WI38 (cell line): ENCODE results near the gene HNRNPA2B1.

Experiments
- H3K4me3 ChIP-seq: 2 replicates; pipeline ENCODE4 v1.5.1; 2011; ENCODE audit warnings: low read depth, mild to moderate bottlenecking, control low read depth, low read length
- CTCF ChIP-seq: IDR thresholded peaks from 2 replicates; pipeline ENCODE4 v1.5.1; 2012; ENCODE audit warnings: low read depth, mild to moderate bottlenecking, control low read depth, low read length

The HNRNPA2B1 gene

GRCh38 chr7:26200444-26201246 lies at the start of gene HNRNPA2B1:
Gene HNRNPA2B1, minus strand, starts transcription at chr7:26200746. Its CDS starts 169 bp downstream, at chr7:26200577.
- peak within 1 kb of the TSS; percentile 100 for H3K4me3 ChIP-seq
- TF ChIP-seq CTCF = no peak

- H3K4me3 ChIP-seq = no peak overlapping the region
- TF ChIP-seq CTCF = no peak
These were observed 49.7 kb upstream of the HNRNPA2B1 start for GRCh38 chr7:26250239-26250638.

- no peak for TF ChIP-seq CTCF
- H3K4me3 ChIP-seq = no peak overlapping the region
These were observed 44.6 kb upstream of the HNRNPA2B1 start for GRCh38 chr7:26245150-26245549.

GRCh38 chr7:26238032-26238431 lies 37.5 kb upstream of the HNRNPA2B1 start:
- no peak overlapping the region for H3K4me3 ChIP-seq
- no peak for TF ChIP-seq CTCF

- no peak overlapping the region for H3K4me3 ChIP-seq
- no peak for TF ChIP-seq CTCF
These were observed 36.7 kb upstream of the HNRNPA2B1 start for GRCh38 chr7:26237035-26237807.

- TF ChIP-seq CTCF = no peak
- H3K4me3 ChIP-seq = no peak overlapping the region
These were observed 33.5 kb upstream of the HNRNPA2B1 start for GRCh38 chr7:26233902-26234511.
